ENCODE measurements around the gene STARD10.

GRCh38 chr11:72736452-72737069, 57.3 kb downstream of the STARD10 start:
- TF ChIP-seq EZH2phosphoT487 (IDR thresholded peaks at IDR 0.05; ENCODE audit: borderline replicate concordance, low read depth, low read length) (no peak), CTCF (conservative IDR thresholded peaks at IDR 0.05; ENCODE audit: low read length) (no peak)

Measured in OCI-LY7 (cell line).